HT-29 (cell line): ENCODE results near the gene OGFR. TPM values are rescaled to one million over a fixed set of nuclear protein-coding genes. Genes with fewer than 3 reads are reported as not detected.

Source experiments
- DNase-seq: peaks from one replicate; pipeline ENCODE4 v3.0.0-alpha.2; 2015; ENCODE audit warnings: low spot score
- total RNA-seq: library from RNA; depleted of rRNA; stranded (reverse); fragments of >200 nt; shearing (Covaris generic); gene quantifications from 2 replicates; pipeline ENCODE4 v1.2.3, GENCODE V29; 2014

The OGFR gene
- total RNA-seq, 1 experiment from 2014 or later, result 197 TPM

DNA sequence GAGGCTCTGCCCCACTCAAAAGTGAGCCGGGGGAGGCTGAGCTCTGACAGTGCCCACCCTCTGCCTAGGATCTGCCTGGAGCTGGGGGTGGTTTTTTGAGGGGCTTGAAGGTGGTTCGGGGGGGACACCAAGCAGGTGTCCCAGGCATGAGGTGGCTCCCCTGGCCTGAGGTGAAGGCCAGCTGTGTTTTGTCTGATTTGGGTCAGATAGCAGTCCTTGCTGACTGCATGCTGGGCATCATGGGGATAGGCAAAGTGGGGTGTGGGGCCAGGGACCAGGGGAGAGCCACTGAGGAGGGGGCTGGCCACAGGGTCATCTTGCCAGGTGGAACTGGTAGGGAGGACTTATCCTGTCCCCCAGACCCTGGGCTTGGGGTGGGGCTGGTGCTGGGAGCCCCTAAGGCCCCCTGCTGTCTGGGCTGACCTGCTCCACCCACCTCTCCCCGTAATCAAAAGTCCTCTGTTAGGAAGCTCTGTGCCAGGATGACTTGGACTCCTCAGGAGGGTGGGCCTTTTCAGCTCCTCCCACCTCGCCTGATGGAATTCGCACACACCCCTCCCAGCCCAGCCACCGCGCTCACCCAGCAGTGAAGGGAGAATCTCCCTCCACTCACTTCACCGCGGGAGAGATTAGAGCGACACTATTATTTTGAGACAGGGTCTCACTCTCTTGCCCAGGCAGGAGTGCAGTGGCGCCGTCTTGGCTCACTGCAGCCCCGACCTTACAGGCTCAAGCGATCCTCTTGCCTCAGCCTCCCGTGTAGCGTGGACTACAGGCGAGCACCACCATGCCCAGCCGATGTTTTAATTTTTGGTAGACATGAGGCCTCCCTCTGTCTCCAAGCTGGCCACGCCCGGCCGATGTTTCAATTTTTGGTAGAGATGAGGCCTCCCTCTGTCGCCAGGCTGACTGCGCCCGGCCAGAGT lies 10.7 kb downstream of the OGFR start:
- peak; percentile 91 for DNase-seq

DNA sequence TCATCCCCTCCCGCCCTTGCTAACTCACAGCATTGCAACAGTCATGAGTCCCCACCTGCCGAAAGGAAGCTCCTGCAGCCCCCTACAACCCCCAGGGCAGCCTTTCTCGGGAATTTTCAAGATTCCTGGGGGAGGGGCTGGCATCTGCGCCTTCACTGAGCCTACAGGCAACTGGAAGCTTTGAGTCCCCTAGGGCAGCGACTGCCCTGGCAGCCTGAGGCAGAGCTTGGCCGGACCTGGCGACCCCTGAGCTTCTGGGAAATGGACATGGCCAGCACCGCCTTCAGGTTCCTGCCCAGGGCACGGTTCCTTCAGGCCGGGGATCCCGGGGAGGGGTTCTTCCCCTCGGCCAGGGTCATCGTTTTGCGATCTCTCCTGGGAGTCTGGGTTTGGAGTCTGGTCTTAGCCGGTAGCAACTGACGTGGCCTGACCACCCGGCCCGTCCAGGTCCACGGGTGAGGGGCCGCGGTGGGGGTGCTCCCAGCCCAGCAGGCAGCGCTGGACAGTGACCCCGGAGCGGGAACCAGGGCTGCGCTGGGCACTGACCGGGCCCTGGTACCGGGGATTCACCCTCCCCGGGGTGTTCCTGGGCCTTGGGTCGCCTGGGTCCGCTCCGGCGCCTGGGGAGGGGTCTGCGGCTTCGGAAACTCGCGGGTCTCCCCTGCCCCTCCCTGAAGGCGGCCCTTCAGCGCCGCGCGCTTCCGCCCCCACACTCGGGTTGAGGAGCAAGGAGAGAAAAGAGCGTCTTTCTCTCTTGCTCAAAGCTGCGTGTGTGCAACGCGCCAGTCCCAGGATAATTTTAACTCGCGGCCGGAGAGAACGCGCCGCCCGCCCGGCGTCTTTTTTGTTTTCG lies 11.6 kb downstream of the OGFR start:
- no peak for DNase-seq

DNA sequence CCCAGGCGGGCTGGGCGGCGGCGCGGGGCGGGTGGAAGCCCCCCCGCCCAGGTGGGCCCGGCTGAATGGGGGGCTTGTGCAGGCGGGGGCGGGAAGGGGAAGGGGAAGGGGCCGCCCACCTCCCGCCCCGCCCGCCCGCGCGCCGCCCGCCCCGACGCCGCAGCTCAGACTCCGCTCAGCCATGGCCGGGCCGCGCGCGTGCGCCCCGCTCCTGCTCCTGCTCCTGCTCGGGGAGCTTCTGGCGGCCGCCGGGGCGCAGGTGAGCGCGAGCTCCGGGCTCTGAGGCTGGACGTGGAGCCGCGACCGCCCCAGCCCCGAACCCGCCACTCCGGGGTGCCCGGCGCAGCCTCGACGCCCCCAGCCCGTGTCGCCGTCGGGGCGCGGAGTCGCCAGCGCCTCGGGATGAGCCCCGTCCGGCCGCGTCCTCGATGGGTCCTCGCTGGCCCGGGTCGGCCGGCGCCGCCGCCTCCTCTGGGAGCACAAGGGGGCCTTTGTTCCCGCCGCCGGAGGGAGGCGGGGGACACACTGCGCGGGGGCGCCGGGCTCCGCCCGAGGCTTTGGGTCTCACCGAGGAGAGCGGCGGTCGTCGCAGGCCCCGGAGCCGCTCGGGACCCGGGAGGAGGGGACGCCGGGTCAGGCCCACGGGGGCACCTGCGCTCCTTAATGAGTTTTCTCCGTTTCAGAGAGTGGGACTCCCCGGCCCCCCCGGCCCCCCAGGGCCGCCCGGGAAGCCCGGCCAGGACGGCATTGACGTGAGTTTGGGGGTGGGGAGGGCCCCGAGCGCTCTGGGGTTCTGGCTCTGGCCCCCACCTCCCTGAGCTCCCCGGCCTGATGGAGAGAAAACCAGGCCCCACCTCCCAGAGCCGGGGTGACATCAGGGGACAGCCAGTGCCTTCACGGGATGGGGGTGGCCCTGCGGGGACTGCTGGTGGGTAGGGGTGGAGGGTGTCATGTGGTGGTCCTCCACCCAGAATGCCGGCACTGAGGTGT lies 12.5 kb downstream of the OGFR start, which contains the start of gene COL9A3:
TSS of gene COL9A3 (plus strand) at position 167 of the 990 bp plus-strand sequence. CDS start at position 182, 15 bp downstream.
- DNase-seq, result no peak

DNA sequence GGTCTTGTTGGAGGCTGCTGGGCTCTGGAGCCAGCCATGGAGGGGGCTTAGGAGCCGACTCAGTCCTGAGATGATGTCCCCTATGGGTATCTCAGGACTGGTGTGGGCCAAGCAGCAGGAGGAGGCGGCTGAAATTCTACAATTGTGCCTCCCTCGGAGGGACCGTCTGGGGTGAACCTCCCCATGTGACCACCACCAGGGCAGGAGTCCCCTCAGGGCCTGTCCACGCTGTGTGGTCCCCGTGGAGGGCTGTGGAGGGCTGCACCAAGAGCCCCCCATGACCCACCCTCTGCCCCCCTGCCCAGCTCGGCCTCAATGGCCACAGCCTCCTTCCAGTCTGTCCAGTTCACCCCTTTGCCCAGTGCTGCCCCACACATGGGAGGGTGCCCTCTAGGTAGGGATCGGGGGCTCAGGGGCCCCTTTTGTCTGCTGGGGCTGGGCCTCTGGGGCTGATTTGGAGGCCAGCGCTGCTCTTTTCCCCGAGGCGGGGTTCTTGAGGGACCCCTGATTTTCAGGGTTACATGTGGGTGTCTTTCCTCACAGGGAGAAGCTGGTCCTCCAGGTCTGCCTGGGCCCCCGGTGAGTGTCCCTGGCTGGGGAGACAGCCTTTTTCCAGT lies 13.4 kb downstream of the OGFR start:
- DNase-seq, result no peak

DNA sequence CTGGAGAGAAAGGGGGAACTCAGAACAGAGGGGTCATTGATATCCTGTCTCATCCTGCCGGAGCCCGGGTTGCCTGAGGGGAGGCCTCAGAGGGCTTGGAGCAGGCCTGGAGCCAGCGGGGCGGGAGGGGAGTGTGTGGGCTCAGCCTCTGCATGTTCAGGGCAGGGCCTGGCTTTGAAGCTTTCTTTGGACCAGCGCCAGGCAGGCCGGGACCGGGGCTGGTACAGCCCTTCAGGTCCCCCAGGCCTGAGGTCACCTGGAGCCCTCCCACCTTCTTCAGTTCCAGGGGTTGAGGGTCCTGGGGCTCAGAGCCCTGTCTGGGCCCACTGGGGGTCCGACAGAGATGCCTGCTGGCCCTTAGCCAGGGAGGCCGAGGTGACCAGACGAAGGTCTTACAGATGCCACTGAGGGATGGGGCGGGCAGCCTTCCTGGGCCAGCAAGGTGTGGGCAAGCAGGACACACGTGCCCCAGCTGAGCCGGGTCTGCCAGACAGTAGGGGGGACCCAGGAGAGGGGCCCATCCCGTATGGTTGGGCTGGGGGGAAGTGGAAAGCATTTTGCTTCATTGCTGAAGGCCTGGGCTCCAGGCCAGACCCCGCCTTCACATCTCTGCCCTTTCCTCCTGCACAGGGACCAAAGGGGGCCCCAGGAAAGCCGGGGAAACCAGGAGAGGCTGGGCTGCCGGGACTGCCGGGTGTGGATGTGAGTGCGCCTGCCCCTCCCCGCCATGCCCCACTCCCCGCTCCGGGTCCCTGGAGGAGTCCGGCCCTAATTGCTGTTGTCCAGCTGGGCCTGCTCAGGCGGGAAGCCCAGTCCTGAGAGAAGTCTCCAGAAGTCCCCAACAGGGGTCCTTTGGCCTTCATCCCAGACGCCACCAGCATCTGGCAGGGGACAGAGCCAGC lies 14.2 kb downstream of the OGFR start:
- DNase-seq, result peak; percentile 86

DNA sequence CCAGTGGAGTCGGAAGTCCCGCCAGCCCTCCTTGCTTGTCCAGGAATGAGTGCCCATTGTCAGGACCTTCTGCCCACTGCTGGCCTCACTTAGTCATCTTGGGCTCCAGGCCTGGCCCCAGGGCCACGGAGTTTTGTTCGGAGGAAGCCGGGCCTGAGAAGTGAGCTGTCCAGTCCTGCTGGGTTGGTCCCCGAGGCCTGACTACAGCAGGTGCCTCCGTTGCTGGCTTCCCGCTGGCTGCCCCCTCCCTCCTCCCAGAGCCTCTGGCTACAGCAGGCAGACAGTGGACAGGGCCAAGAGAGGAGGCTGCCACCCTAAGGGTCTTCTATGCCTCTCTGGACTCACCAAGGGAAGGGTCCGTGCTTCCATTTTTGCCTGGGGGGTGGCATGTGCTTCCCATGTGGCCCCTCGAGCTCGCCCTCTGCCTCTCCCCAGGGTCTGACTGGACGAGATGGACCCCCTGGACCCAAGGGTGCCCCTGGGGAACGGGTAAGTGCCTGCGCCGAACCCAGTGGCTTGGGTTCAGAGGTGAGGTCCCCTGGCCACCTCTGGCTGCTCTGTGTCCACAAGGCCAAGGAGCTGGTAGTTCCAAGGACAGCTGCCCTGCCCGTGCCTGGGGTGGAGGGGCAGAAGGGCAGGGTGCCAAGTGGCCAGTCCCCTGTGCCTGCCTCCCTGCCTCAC lies 15.0 kb downstream of the OGFR start:
- peak; percentile 63 for DNase-seq

DNA sequence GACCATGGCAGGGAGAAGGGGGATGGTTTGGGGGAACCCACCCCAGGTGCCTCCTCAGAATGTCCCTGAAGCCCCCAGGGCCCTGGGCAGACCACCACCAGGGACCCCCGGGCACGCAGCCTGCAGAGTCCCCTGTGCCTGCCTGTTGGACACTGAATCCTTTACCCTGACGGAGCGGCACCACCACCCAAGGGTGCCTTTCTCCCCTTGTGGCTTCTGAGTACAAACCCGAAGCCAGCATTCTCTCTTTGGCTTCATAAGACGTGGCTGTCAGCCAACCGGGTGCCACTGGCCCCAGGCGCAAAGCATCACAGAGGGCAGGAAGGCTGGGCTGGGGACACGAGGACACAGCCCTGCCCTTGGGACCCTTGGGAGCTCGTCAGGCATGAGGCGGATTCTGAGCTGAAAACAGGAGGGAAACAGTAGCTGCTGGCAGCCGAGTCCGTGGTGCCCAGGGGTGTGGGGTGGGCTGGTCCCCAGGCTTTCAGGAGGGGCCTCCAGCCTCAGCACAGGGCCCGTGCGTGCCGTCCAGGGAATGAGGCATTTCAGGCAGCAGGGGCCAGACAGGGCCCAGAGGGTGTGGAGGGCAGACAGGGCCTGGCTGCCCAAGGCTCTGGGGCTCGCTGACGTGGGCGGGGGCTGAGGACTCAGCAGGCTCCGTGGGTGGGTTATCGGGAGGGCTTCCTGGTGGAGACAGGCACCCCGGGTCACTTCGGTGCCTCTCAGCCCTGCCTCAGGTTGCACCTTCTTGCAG lies 15.8 kb downstream of the OGFR start:
- DNase-seq, result no peak

DNA sequence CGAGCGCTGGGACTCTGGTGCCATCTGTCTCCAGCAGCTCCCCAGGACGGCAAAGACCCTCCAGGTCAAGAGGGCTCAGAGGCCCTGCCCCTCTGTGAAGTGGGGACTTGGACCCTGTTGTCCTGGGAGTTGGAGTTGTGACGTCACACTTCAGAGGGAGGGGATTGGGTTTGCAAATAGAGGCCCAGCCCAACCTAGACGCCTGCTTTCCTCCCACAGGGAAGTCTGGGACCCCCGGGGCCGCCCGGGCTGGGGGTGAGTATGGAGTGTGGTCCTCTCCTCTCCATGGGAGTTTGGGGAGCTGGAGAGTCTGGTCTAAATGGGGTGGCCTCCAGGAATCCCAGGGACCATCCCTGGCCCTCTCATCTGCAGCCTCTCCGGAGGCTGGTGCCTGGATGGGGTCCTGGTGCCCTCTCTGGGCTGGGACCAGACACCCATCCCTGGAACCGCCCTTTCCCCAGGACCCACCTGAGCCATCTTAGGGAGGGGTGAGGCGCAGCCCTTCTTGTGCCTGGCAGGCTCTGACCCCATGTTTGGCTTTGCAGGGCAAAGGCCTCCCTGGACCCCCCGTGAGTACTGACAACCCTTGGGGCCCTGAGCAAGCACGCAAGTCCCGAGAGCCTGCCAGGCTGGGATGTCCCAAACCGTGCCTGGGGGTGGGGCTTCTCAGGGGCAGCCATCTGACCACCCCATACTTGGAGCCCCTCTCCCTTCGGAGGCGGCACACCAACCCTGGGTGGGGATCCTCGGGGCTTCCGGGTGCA lies 16.5 kb downstream of the OGFR start:
- no peak for DNase-seq

DNA sequence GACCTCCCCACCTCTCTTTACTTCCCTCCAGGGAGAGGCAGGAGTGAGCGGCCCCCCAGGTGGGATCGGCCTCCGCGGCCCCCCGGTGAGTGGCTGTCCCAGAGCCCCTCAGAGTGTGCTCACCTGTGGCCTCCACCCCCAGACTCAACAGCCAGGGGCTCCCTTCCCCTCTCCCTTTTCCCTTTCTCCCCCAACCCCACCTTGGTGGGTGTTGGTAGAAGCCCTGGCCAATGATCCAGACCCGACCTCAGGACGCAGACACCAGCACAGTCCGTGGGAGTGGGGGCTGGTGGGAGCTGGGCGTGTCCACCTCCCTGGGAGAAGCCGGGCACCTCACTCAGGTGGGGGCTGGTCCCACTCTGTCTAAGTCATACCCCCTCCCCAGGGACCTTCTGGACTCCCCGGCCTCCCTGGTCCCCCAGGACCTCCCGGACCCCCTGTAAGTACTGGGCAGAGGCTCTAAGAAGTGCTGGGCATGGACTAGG lies 17.1 kb downstream of the OGFR start:
- DNase-seq, result no peak

DNA sequence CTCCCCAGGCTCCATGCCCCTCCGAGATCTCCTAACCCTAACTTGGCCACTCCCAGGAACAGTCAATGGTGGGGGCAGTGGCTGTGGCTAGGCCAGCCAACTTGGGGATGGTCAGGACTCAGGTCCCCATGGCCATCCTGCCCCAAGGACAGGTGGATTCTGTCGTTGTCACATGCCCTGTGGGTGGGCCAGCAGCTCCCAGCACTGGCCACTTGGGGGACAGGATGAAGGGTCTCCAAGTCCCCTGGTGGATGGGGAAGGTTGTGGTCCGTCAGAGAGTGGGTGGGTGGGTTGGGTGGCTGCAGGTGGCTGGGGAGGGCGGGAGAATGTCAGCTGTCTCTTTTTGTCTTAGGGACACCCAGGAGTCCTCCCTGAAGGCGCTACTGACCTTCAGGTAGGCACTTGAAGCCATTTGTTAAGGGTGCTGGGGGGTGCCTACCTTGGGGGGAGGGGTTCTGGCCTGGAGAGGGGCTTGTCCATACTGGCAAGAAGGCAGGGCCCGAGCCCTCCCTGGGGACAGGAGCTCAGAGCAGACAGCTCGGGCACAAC lies 17.7 kb downstream of the OGFR start:
- no peak for DNase-seq

DNA sequence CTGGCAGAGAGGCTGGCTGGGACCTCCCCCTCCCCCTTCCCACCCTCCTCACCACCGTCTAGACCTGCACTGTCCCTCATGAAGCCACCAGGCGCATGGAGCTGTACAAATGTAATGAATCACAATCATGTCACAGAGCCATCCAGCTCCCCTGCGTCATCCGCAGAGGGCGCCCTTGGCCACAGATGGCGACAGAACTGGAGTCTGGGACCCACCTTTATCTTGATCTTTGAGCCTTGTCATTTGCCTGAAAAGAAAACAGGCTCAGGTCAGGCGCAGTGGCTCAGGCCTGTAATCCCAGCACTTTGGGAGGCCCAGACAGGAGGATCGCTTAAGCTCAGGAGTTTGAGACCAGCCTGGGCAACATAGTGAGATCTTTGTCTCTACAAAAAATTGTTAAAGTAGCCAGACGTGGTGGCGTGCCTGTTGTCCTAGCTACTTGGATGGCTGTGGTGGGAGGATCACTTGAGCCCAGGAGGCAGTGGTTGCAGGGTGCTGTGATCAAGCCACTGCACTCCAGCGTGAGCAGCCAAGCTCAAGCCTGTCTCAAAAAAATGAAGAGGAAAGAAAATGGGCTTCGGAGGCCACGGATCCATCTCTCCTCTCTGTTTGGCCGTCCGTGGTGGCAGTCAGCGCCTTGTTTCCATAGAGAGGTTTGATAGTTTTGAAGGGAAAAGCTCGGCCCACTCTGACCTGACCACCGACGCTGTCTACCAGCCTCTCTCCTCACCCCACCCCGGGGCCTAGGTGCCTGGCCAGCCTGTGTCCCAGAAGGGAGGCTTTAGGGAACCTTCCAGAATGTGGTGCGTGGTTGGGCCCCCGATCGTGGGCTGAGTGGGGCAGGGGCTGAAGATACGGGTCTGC lies 18.4 kb downstream of the OGFR start:
- DNase-seq, result peak; percentile 97

DNA sequence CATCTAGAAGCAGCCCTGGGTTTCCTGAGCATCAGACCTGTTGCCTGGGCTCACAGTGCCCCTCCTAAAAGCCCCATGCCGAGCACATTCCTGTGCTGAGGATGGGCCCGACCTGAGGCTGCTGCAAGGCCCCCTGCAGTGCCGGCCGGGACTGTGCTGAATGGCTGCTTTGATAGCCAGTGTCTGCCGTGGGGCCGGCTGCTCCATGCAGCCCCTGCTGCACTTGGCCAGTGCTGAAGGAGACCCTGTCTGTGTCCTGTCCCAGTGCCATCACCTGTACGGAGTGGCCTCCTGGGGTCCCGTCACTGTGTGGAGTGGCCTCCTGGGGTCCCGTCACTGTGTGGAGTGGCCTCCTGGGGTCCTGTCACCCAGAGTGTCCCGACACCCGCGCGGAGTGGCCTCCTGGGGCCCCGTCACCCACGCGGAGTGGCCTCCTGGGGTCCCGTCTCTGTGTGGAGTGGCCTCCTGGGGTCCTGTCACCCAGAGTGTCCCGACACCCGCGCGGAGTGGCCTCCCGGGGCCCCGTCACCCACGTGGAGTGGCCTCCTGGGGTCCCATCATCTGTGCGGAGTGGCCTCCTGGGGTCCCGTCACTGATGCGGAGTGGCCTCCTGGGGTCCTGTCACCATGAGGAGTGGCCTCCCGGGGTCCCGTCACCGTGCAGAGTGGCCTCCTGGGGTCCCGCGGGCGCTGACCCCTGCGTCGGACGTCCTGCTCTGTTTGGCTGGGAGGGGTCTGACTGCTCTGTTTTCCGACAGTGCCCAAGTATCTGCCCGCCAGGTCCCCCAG lies 19.2 kb downstream of the OGFR start:
- no peak for DNase-seq

DNA sequence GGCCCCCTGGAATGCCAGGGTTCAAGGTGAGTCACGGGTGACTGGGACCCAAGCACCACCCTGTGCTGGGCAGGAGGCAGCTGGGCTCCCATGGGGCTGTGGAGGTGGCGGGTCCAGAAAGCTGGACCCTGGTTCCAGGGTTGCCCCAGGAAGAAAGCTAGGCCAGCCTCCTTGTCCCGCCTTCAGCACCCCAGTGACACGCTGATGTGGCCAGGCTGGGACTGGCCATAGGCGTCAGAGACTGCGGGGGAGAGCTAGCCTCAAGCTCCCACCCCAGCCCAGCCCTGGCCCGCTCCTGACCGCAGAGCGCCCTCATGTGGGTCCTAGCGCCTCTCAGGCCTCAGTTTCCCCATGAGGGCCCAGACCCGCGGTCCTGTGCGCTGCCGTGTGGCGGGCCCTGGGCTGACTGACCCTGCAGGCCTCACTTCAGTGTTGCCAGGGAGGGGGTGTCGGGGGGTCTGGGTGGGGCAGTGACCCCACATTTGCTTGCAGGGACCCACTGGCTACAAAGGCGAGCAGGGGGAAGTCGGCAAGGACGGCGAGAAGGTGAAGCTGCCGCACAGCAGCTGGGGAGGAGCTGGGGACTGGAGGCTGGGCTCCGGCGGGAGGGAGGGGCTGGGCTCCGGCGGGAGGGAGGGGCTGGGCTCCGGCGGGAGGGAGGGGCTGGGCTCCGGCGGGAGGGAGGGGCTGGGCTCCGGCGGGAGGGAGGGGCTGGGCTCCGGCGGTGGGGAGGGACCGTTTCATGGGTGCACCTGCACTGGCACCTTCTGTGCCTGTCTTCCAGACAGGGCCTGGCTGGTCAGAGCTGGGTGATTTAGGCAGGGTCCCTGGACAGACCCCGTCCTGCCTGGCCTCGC lies 20.1 kb downstream of the OGFR start:
- no peak for DNase-seq

DNA sequence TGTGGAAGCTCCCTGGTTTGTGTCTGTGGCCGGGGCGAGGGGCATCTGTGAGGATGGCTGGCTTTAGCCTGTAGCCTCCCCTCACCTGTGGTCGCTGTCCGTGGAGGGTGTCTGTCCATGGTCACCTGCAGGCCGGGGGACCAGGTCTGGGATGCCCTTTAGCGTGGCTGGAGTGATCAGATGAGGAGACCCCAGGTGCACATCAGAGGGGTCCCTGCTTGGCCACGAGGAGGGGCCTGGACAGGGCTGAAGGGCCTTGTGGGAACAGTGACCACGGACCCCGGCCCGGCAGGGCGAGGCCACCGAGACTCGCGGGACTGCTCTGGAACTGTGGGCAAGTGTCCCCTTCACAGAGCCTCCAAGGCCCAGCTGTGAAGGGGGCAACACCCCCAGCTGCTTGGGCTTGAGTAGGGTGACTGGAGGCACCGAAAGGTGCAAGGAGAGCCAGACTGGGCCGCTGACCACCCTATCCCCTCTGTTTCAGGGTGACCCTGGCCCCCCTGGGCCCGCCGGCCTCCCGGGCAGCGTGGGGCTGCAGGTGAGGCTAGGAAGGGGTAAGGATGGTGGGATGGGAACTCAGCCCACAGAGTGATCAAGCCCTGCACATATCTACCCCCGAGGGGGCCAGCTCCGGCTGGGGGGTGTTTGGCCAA lies 20.8 kb downstream of the OGFR start:
- no peak for DNase-seq
